Sigmoid colon (tissue), 4 donors: Measurements from ENCODE around the gene KLHL40.

Experiments used
- POLR2A ChIP-seq, 2 donors: fragments of 450-650 bp; IDR thresholded peaks; one replicate each; pipeline ENCODE4 v1.6.1; 2016; ENCODE audit warnings: antibody characterized with exemption in 2 of 2, mild to moderate bottlenecking in 2 of 2, moderate library complexity in 2 of 2
- POLR2AphosphoS5 ChIP-seq, 4 donors: sonication (generic); formaldehyde crosslinking; IDR thresholded peaks; one replicate each; pipeline ENCODE4 v1.6.1; 2017; ENCODE audit warnings: antibody characterized with exemption in 4 of 4
- TF ChIP-seq, protein P1 (sequence below), 4 experiments: fragments of 450-650 bp in 3 of 4; fragments of 200-600 bp in 1 of 4; IDR thresholded peaks; one replicate each; pipeline ENCODE4 v1.5.1; 2016 to 2019; ENCODE audit warnings: antibody characterized with exemption in 4 of 4, mild to moderate bottlenecking in 3 of 4, moderate library complexity in 2 of 4

GRCh38 chr3:42681361-42682038 is 3.8 kb upstream of the KLHL40 start:
- TF ChIP-seq, protein P1, sequence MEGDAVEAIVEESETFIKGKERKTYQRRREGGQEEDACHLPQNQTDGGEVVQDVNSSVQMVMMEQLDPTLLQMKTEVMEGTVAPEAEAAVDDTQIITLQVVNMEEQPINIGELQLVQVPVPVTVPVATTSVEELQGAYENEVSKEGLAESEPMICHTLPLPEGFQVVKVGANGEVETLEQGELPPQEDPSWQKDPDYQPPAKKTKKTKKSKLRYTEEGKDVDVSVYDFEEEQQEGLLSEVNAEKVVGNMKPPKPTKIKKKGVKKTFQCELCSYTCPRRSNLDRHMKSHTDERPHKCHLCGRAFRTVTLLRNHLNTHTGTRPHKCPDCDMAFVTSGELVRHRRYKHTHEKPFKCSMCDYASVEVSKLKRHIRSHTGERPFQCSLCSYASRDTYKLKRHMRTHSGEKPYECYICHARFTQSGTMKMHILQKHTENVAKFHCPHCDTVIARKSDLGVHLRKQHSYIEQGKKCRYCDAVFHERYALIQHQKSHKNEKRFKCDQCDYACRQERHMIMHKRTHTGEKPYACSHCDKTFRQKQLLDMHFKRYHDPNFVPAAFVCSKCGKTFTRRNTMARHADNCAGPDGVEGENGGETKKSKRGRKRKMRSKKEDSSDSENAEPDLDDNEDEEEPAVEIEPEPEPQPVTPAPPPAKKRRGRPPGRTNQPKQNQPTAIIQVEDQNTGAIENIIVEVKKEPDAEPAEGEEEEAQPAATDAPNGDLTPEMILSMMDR (IDR thresholded peaks at IDR 0.05), result no peak
- no peak for TF ChIP-seq POLR2A (IDR thresholded peaks at IDR 0.05)
- no peak for TF ChIP-seq POLR2AphosphoS5 (IDR thresholded peaks at IDR 0.05)
